Measurements from ENCODE around the gene LYPLAL1. TPM values are rescaled to one million over a fixed set of nuclear protein-coding genes. Genes with fewer than 3 reads are reported as not detected.
"Not testable (repeated sequence)": the region's sequence is repeated elsewhere in the genome, so short reads cannot be mapped to it uniquely, and the experiment has no call there.

Gene LYPLAL1
- total RNA-seq, 4 donors from 2014 or later, result 12.6 to 18.9 (median 15.4) TPM

DNA sequence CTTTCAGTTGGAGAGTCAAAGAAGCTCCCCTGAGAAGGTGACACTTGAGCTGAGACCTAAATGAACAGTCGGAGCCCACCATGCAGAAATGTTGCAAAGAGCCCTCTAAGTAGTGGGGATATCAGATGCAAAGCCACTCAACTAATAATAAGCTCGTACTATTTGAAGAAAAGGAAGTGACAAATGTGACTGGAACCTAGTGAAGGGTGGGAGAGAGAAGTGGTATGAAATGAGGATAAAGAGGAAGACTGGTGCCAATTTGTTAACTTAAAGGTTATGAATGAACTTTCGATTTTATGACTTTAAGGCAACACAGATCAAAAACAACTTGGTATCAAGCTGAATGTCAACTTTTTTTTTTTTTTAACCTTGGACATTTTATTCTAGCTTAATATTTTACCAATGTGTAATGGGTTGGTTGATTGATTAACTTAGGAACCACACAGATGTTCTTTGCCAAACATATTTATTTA lies 14.7 kb downstream of the LYPLAL1 start:
- in situ Hi-C loops (cut with MboI; ENCODE audit: low sequenced_read_pairs in 4 of 4) (no loop called here), intact Hi-C loops (cut with DNase I; ENCODE audit: low total_unique reads) (no loop called here)
- Histone ChIP-seq H3K9me3 (no peaks in the 10 kb centered on the region), H3K4me3 (no peak overlapping the region), H3K4me1 (peaks cover 33 to 34% of the 10 kb centered on the region in 2 donors), H3K27ac (peak overlapping the region in 1 of 4 donors; percentile 35), H3K36me3 (no peaks in the 10 kb centered on the region), H3K27me3 (no peaks in the 10 kb centered on the region)
- DNase-seq (no peak), ATAC-seq (no peak)
- TF ChIP-seq POLR2A (IDR thresholded peaks at IDR 0.05), result no peak
- TF ChIP-seq, protein P1, sequence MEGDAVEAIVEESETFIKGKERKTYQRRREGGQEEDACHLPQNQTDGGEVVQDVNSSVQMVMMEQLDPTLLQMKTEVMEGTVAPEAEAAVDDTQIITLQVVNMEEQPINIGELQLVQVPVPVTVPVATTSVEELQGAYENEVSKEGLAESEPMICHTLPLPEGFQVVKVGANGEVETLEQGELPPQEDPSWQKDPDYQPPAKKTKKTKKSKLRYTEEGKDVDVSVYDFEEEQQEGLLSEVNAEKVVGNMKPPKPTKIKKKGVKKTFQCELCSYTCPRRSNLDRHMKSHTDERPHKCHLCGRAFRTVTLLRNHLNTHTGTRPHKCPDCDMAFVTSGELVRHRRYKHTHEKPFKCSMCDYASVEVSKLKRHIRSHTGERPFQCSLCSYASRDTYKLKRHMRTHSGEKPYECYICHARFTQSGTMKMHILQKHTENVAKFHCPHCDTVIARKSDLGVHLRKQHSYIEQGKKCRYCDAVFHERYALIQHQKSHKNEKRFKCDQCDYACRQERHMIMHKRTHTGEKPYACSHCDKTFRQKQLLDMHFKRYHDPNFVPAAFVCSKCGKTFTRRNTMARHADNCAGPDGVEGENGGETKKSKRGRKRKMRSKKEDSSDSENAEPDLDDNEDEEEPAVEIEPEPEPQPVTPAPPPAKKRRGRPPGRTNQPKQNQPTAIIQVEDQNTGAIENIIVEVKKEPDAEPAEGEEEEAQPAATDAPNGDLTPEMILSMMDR (IDR thresholded peaks at IDR 0.05 in 4 of 5, conservative IDR thresholded peaks at IDR 0.05 in 1 of 5), result no peak

- in situ Hi-C loops (cut with MboI; ENCODE audit: low sequenced_read_pairs in 4 of 4) (no loop called here), intact Hi-C loops (cut with DNase I; ENCODE audit: low total_unique reads) (no loop called here)
- Histone ChIP-seq H3K27ac (peak overlapping the region in 3 of 4 donors; percentile 2 to 35 (median 28)), H3K27me3 (no peaks in the 10 kb centered on the region), H3K4me1 (peaks cover 25 to 30% of the 10 kb centered on the region in 2 donors), H3K36me3 (no peaks in the 10 kb centered on the region), H3K9me3 (no peaks in the 10 kb centered on the region), H3K4me3 (no peak overlapping the region)
- no peak for ATAC-seq
- TF ChIP-seq, protein P1 (IDR thresholded peaks at IDR 0.05 in 4 of 5, conservative IDR thresholded peaks at IDR 0.05 in 1 of 5), result no peak
- TF ChIP-seq POLR2A (IDR thresholded peaks at IDR 0.05), result no peak
- DNase-seq, result no peak
Observed at GRCh38 chr1:219189021-219189824, 15.5 kb downstream of the LYPLAL1 start.

- intact Hi-C loops (cut with DNase I; ENCODE audit: low total_unique reads) (no loop called here), in situ Hi-C loops (cut with MboI; ENCODE audit: low sequenced_read_pairs in 4 of 4) (no loop called here)
- Histone ChIP-seq H3K9me3 (no peaks in the 10 kb centered on the region), H3K27me3 (no peaks in the 10 kb centered on the region), H3K4me1 (peaks cover 23 to 26% of the 10 kb centered on the region in 2 donors), H3K4me3 (no peak overlapping the region), H3K36me3 (peaks cover 0 to 2% of the 10 kb centered on the region in 2 donors), H3K27ac (peak overlapping the region in 1 of 4 donors; percentile 28)
- DNase-seq (no peak), ATAC-seq (no peak)
- no peak for TF ChIP-seq POLR2A (IDR thresholded peaks at IDR 0.05)
- TF ChIP-seq, protein P1 (IDR thresholded peaks at IDR 0.05 in 4 of 5, conservative IDR thresholded peaks at IDR 0.05 in 1 of 5), result no peak
Observed at GRCh38 chr1:219189952-219190351, 16.3 kb downstream of the LYPLAL1 start.

DNA sequence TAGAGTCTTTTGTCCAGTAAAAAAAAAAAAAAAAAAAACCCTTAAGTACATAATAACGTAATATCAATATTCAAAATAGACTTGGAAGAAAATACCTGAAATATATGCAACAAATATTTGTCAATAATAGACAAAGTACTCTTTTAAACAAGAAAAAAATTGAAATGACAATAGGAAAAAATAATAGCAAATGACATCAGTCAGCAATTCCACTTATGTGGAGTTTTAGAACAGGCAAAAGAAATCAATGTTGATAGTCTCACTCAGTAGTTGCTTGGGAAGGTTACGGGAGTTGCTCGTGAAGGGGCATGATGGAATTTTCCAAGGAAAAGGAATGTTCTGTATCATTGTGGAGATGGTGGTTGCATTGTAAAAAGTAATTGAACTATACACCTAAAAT lies 16.9 kb downstream of the LYPLAL1 start:
- TF ChIP-seq, protein P1 (IDR thresholded peaks at IDR 0.05 in 4 of 5, conservative IDR thresholded peaks at IDR 0.05 in 1 of 5), result no peak
- no peak for TF ChIP-seq POLR2A (IDR thresholded peaks at IDR 0.05)
- in situ Hi-C loops (cut with MboI; ENCODE audit: low sequenced_read_pairs in 4 of 4) (no loop called here), intact Hi-C loops (cut with DNase I; ENCODE audit: low total_unique reads) (no loop called here)
- H3K27ac ChIP-seq, result no peak overlapping the region
- ATAC-seq (no peak), DNase-seq (no peak)
- H3K9me3 ChIP-seq, result no peaks in the 10 kb centered on the region
- H3K27me3 ChIP-seq, result no peaks in the 10 kb centered on the region
- H3K36me3 ChIP-seq, result peaks cover 0 to 8% of the 10 kb centered on the region in 2 donors
- no peak overlapping the region for H3K4me3 ChIP-seq
- peaks cover 23 to 26% of the 10 kb centered on the region in 2 donors for H3K4me1 ChIP-seq

DNA sequence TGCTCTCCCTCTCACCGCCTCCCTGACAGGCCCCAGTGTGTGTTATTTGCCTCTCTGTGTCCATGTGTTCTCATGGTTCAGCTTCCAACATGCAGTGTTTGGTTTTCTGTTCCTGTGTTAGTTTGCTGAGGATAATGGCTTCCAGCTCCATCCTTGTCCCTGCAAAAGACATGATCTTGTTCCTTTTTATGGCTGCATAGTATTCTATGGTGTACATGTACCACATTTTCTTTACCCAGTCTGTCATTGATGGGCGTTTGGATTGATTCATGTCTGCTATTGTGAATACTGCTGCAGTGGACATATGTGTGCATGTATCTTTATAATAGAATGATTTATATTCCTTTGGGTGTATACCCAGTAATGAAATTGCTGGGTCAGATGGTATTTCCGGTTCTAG lies 22.2 kb downstream of the LYPLAL1 start:
- H3K9me3 ChIP-seq; DNase-seq; H3K4me3 ChIP-seq; H3K4me1 ChIP-seq; intact Hi-C loops (cut with DNase I; ENCODE audit: low total_unique reads); H3K27me3 ChIP-seq; ATAC-seq; H3K27ac ChIP-seq; in situ Hi-C loops (cut with MboI; ENCODE audit: low sequenced_read_pairs in 4 of 4): not testable (repeated sequence)
- peaks cover 0 to 26% of the 10 kb centered on the region in 2 donors for H3K36me3 ChIP-seq

Measured in gastrocnemius medialis (tissue), 4 donors.